GM19025 (cell line): ENCODE results near the gene PDGFC.
"Not testable (repeated sequence)": the region's sequence is repeated elsewhere in the genome, so short reads cannot be mapped to it uniquely, and the experiment has no call there.

Source experiments
- ATAC-seq: cut with Tn5 transposase; IDR thresholded peaks from one replicate; pipeline ENCODE4 v1.9.1; 2021; ENCODE audit warnings: mild to moderate bottlenecking, low read depth, moderate library complexity; ENCODE audit not compliant: unreplicated experiment

The PDGFC gene

GRCh38 chr4:156915221-156915620 is 56.4 kb downstream of the PDGFC start:
- ATAC-seq: no peak

DNA sequence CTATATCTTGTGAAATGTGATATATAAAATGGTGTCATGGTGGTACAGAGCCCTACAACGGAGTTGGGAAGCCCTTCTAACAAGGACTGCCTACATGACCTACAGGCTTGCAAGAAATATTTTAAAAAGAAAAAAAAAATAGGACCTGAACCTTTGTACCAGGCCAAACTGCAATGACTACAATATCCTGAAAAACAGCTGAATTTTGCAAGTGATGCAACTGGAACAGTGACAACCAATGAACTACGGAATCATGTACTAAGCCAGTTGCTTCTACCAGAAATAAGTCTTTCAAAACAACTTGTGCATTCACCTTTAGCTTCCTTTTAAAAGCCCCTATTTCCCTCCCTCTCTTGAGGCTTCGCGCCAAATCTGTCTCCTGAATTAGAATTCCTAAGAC is 58.4 kb downstream of the PDGFC start:
- ATAC-seq: no peak

GRCh38 chr4:156909010-156909409 is 62.6 kb downstream of the PDGFC start:
- no peak for ATAC-seq

DNA sequence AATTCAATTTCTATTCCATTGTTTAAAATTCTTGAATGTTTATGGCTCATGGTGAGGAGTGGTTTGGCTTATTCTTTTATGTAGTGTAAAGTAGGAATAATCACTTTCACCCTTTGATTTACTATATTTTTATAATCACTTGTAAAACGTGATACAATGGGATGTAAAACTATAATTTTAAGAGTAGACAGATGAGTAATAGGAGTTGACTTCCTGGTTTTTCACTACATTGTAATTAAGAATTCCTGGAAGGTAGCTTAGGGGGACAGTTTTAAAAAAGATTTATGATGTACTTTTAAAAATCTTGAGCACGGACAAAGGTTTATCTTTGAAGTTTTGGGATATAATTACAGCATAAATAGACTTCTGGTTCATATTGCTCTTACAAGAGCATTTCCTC is 65.3 kb downstream of the PDGFC start:
- ATAC-seq: no peak

- no peak for ATAC-seq
These were observed 69.7 kb downstream of the PDGFC start for GRCh38 chr4:156901871-156902270.

- ATAC-seq: no peak
These were observed 73.1 kb downstream of the PDGFC start for GRCh38 chr4:156898373-156899117.

DNA sequence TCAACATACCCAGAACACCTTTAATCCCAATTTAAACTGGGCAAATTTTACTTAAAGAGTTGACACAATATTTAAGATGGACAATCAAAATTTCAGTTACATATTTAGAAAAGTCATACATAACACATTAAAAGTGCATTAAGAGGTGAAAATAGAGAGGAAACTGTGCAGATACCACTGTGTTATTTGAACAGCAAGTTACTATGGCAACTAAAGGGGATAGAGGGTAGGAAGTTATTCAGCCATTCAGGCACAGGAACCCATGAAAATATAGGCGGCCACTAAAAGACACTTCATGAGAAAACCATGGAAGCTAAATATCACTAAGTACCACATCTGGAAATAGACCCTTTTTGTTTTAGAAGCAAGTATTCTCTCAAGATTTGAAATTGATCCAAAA is 75.1 kb downstream of the PDGFC start:
- ATAC-seq: no peak

DNA sequence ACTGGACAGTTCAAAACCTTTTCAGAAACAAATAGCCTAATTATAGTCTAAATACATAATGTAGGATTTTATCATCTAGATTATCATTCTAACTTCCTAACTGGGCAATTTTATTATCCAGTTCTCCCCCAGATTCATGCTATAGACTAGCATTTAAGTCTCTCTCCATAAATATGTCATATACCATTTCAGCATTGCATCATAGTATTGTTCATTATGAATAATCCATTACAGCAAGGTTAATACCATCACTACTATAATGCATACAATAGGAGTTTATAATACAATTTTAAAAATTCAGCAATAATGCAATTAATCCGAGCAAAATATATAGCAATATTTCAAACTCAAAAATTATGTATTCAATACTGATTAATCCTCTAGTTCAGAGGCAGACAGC is 77.4 kb downstream of the PDGFC start:
- ATAC-seq: no peak

GRCh38 chr4:156892805-156893204 is 78.8 kb downstream of the PDGFC start:
- ATAC-seq: no peak

GRCh38 chr4:156889616-156890594 is 81.7 kb downstream of the PDGFC start:
- ATAC-seq: no peak

- no peak for ATAC-seq
These were observed 82.8 kb downstream of the PDGFC start for GRCh38 chr4:156888762-156889161.

DNA sequence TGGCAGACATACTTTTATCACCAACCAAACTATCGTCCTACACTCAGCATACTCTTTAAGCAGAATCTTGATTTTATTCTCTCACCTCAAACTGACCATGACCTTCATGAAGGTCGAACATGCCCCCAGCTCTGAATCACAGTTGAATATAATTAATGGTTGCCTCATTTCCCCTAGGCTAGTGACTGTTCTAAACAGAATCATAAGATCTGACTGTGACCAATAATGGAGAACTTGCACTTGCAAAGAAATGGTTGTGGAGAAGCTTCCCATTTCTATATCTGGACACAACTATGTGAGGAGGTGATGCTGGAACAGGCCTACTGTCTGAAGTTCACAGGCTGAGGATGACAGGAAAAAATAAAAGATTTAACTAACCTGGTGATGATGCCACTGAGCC is 85.1 kb downstream of the PDGFC start:
- ATAC-seq: no peak

DNA sequence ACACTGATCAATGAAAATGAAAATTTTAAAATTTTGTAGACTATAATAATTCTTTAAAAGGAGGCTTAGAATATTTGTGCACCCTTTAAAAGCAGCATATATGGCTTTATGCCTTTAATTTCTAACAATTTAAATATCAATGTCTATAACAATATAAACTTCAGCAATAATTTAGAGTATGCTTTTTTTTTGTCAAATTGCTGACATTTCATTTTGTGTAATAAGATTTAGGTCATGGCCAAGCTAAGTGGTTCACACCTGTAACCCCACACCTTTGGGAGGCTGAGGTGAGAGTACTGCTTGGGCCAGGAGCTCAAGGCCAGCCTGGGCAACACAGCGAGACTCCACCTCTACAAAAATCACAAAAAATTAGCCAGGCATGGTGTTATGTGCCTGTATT is 86.2 kb downstream of the PDGFC start:
- no peak for ATAC-seq

- ATAC-seq: no peak
These were observed 87.4 kb downstream of the PDGFC start for GRCh38 chr4:156884183-156884582.

DNA sequence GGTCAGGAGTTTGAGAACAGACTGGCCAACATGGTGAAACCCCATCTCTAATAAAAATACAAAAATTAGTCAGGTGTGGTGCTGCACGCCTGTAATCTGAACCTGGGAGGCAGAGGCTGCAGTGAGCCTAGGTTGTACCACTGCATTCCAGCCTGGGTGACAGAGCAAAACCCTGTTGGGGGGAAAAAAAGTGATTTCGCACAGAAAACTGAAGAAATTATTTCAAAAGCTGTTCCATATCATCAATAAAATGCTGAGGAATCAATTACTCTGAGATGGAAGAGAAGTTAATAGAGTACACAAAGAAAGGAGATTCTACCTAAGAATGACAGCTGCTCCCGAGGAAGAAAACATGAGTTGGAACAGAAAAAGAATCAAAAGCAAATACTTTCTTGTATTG is 95.9 kb downstream of the PDGFC start:
- ATAC-seq: no peak

- no peak for ATAC-seq
These were observed 96.5 kb downstream of the PDGFC start for GRCh38 chr4:156875055-156875454.

GRCh38 chr4:156873799-156874198 is 97.8 kb downstream of the PDGFC start:
- no peak for ATAC-seq

GRCh38 chr4:156870861-156871260 is 100.7 kb downstream of the PDGFC start:
- no peak for ATAC-seq

DNA sequence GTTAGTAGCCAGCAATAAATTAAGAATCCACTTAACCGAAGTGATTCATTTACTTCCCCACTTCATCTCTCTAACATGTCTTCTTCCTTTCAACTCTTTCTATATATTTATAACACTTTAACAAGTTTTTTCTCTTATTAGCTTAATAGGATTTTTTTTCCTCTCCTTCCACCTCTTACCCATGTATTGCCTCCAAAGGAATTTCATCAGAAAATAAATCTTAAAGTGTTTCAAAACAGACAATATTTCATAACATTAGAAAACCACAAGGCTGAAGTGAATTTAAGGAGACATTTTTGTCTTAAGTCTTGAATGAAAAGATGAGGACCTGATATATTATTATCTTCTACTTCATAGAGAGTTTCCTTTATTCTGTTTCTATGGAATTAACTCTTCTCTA is 101.5 kb downstream of the PDGFC start:
- no peak for ATAC-seq

GRCh38 chr4:156866088-156866487 is 105.5 kb downstream of the PDGFC start:
- not testable (repeated sequence) for ATAC-seq

DNA sequence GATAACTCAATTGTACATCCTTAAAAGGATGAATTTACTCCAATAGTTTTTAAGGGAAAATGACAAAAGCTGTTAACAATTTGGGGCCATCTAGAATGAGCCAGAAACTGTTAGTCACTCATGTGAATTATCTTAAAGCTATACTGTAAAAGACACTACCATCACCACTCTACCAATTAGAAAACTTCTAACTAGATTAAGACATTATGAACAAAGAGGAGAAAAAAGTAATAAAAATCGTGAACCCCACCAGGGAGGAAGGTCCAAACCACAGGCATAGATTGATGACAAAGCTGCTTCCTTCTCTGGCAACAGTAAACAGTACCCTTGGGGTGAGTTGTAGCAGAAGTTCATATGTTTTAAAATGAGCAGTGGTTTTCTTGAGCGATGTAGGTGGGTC is 106.1 kb downstream of the PDGFC start:
- no peak for ATAC-seq

- ATAC-seq: no peak
These were observed 113.5 kb downstream of the PDGFC start for GRCh38 chr4:156858071-156858470.
